NCI-H2107 treated with DMSO at 0.1 percent for 48 hours (cell line): ENCODE data around the gene DNM3.
A peak's percentile ranks its signal among the peaks of the same experiment; 100 is the strongest.

Experiments
- DNase-seq: peaks from one replicate; lab custom pipeline; 2025; ENCODE audit not compliant: unreplicated experiment; lab: John Stamatoyannopoulos, UW

DNM3 gene

DNA sequence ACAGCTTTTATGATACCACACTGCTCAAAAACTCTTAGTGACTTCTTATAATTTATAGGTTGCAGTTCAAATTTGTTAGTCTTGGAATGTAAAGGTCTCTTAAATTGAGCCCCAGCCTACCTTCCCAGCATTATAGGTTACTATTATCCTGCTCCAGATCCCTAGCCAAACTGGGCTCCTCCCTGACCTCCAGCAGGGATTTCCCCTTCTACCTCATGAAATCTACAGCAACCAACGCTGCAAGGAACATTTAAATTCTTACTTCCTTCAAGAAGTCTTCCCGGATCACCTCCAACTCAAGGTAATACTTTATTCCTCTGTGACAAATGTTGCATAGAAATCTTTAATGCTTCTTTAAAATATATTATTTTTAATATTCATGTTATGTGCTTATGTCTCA is 324.1 kb downstream of the DNM3 start:
- DNase-seq: no peak

- DNase-seq: no peak
Observed at GRCh38 chr1:172167796-172168596, 326.7 kb downstream of the DNM3 start.

- no peak for DNase-seq
Observed at GRCh38 chr1:172168597-172168872, 327.2 kb downstream of the DNM3 start.

- no peak for DNase-seq
Observed at GRCh38 chr1:172169836-172170235, 328.5 kb downstream of the DNM3 start.

- no peak for DNase-seq
Observed at GRCh38 chr1:172172352-172172831, 331.1 kb downstream of the DNM3 start.

DNA sequence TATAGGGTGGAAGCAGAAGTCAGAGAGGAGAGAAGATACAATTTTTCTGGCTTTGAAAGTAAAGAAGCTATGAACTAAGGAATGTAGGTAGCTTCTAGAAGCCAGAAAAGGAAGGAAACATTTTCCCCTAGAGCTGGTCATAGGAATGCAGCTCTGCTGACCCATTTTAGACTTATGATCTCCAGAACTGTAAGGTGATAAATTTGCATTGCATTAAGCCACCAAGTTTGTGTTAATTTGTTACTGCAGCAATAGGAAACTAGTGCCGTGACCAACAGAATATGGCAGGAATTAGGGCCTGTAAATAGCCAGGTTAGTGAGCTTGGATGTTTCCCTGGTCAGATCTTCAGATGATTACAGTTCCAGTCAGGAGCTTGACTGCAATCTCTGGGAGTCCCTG is 334.9 kb downstream of the DNM3 start:
- DNase-seq: no peak

DNA sequence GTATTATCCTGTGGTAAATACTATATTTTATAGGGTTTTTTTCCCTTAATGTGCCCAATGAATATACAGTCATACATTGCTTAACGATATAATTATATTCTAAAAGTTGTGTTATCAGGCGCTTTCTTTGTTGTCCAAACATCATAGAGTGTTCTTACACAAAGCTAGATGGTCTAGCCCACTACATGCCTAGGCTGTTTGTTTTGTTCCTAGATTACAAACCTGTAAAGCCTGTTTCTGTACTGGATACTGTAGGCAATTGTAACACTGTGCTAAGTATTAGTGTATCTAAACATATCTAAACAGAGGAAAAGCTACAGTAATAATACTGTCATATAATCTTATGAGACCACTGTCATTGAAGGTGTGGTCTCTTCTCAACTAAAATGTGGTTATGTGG is 336.6 kb downstream of the DNM3 start:
- no peak for DNase-seq

DNA sequence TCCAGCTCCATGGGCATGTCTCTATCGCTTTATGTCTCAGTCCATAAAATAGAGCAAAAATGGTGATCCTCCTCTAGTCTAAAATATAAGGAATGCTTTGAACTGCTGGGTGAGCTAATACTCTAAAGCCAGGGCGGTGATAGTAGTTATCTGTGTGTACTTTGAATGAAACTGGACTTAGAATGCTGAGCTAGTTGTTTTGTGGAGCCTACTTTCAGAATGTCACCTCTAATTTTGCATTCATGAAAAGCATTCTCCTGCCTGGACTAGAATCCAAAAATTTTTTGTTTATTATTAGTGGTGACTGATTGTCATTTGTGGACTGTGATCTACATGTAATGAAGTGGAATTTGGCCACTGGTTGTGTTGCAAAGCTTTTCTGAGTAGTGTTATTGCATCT is 337.6 kb downstream of the DNM3 start:
- DNase-seq: no peak

GRCh38 chr1:172179918-172180317 is 338.6 kb downstream of the DNM3 start:
- DNase-seq: no peak

DNA sequence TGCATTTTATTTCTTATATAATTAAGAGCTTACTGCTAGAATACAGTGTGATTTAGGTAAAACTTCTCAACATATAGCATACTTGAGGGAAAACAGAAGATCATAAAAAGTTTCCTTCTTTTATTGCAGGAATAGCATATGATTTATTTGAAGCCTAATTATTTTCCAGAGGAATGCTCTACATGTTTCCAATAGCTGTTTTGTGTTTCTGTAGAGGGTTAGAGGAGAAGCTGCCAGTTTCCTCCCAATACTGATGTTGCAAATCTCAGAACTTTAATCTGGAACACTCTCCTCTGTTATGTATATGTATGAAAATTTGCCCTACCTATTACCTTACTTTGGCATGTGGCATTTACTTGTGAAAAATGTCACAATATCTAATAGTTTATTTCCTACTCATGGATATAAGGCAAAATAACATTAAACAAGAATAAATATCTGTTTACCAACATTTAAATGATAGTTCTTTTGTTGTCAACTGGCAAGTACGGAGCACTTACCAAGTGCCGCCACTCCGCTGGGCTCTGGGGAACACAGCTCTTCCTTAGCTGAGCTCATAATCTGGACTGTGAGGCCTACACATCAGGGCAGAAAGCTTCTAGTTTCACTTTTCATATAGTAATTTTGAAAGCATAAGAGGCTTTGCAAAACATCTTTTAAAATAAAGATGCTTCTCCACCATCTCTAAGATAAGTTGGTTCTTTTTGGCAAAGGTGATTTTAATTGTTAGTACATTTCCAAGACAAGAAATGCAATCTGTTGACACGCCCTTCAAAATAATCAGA is 339.4 kb downstream of the DNM3 start:
- no peak for DNase-seq

DNA sequence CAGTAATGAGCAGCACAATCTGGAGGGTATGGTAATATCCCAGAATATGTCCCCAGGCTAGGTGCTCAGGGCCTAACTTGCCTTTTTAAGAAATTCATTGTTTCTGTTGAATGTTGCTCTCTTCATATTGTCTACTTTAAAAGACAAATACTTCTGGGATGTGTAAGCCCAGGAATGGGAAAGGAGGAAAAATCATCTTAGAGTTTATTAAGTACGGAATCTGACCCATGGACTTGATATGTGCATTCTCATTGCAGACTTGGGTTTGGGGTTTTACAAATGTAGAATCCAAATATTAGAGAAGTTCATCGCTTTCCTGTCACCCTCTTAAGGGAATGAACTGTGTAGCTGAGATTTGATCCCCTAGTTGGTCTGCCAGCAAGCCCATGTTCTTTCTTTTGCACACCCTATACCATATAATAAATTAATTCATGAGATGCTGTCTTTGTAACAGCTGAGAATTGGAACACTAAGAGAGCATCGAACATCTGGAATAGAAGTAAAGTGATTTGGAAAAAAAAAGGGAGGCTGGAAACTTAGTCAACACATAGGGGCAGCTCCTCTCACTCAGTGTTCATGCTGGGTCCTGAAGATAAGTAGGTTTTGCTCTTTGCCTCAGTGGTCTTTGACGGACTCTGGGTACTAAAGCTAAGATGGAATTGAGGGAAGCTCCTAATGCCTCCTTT is 343.4 kb downstream of the DNM3 start:
- DNase-seq: no peak

- no peak for DNase-seq
Observed at GRCh38 chr1:172185211-172185610, 343.9 kb downstream of the DNM3 start.

DNA sequence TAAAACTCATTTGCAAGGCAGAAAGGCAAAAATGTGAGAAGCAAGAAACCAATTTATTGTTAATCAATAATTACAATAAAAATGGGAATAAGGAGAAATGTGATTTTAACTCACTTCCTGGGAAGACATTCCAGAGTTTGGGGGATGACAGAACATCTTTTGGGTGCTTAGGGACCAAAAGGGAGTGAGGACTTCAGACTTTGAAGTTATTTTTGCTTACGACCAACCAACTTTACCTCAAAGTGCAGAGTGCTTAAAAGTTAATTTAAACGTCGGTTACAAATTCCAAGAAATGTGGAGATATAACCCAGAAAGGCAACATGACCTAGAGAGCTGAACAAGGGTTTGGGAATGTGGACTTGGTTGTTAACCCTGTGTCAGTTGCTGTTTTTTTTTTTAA is 344.7 kb downstream of the DNM3 start:
- no peak for DNase-seq

GRCh38 chr1:172201572-172201971 is 360.3 kb downstream of the DNM3 start:
- DNase-seq: no peak

GRCh38 chr1:172203135-172203823 is 362.0 kb downstream of the DNM3 start:
- DNase-seq: peak; percentile 4

GRCh38 chr1:172203902-172204301 is 362.6 kb downstream of the DNM3 start:
- no peak for DNase-seq

GRCh38 chr1:172206256-172206655 is 365.0 kb downstream of the DNM3 start:
- DNase-seq: no peak

DNA sequence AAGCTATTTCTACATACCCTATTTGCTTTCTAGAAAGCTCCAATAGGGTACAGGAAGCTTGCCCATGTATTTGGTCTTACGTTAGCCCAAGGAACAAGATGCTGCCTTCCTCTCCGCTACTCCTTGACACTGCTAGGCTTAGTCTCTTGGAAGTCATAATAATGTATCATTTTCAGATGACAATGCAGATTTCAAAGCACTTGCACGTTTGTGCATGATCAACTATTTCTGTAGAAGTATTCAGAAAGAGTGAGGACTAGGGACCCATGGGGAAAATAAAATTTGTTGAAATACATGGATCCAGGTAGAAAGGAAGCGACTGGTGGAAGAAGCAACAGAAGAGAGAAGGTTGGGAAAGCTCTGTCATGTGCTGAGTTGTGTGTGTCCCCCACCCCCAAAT is 367.3 kb downstream of the DNM3 start:
- no peak for DNase-seq

- DNase-seq: no peak
Observed at GRCh38 chr1:172211221-172211620, 369.9 kb downstream of the DNM3 start.

GRCh38 chr1:172212124-172212523 is 370.8 kb downstream of the DNM3 start:
- DNase-seq: no peak

DNA sequence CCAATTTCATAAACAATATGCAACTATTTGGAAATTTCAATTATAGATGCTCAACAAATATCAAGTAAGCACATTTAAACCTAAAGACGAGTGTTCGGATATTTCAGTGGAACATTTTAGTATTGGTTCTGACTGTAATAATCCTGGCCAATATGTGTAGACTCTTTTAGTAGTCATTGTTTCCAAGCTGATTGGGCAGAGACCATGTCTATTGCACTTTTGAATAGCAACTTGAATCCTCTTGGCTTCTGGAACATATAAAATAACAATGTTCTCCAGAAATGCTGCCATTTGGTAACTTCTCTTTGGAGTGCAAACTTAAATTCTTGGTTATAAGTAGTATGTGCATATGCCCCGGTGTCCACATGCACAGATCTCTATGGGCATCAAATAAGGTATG is 373.7 kb downstream of the DNM3 start:
- no peak for DNase-seq
